Loucy (cell line): Measurements from ENCODE around the gene TTC6.
A peak's percentile ranks its signal among the peaks of the same experiment; 100 is the strongest.

Experiments
- H2AFZ ChIP-seq: fragments of 200-600 bp; sonication (generic); 2 replicates; pipeline ENCODE4 v1.6.0; 2016; ENCODE audit warnings: antibody characterized with exemption, mild to moderate bottlenecking, low read length, moderate library complexity
- H3F3A ChIP-seq: fragments of 200-600 bp; 2 replicates; pipeline ENCODE4 v1.6.0; 2016; ENCODE audit warnings: antibody characterized with exemption, low read depth, mild to moderate bottlenecking
- H3K27me3 ChIP-seq: fragments of 200-600 bp; sonication (generic); 2 replicates; pipeline ENCODE4 v1.6.1; 2014; ENCODE audit warnings: low read length, mild to moderate bottlenecking; ENCODE audit not compliant: insufficient read depth, poor library complexity, severe bottlenecking
- H3K36me3 ChIP-seq: fragments of 200-600 bp; sonication (generic); 2 replicates; pipeline ENCODE4 v1.6.1; 2016; ENCODE audit warnings: low read length; ENCODE audit not compliant: insufficient read depth
- H3K4me1 ChIP-seq: fragments of 200-600 bp; sonication (generic); 2 replicates; pipeline ENCODE4 v1.5.1; 2014; ENCODE audit warnings: low read length, mild to moderate bottlenecking; ENCODE audit not compliant: insufficient read depth, poor library complexity, severe bottlenecking
- H3K4me2 ChIP-seq: fragments of 200-600 bp; sonication (generic); 2 replicates; pipeline ENCODE4 v1.6.0; 2014; ENCODE audit warnings: antibody characterized with exemption, low read length, low read depth, mild to moderate bottlenecking; ENCODE audit not compliant: poor library complexity, severe bottlenecking
- H3K4me3 ChIP-seq: fragments of 200-600 bp; sonication (generic); 2 replicates; pipeline ENCODE4 v1.5.1; 2014; ENCODE audit warnings: low read length, mild to moderate bottlenecking, mixed read lengths; ENCODE audit not compliant: poor library complexity, severe bottlenecking
- H3K79me2 ChIP-seq: fragments of 200-600 bp; sonication (generic); 2 replicates; pipeline ENCODE4 v1.6.1; 2014; ENCODE audit warnings: low read length; ENCODE audit not compliant: insufficient read depth
- H3K9ac ChIP-seq: fragments of 200-600 bp; sonication (generic); 2 replicates; pipeline ENCODE4 v1.6.0; 2014; ENCODE audit warnings: mild to moderate bottlenecking, low read depth, low read length, moderate library complexity; ENCODE audit not compliant: poor library complexity, severe bottlenecking
- H3K9me2 ChIP-seq: fragments of 200-600 bp; sonication (generic); replicated peaks from 2 replicates; pipeline ENCODE4 v1.6.1; 2016; ENCODE audit warnings: low read depth, low read length, mixed read lengths
- H3K9me3 ChIP-seq: fragments of 200-600 bp; sonication (generic); 2 replicates; pipeline ENCODE4 v1.6.1; 2014; ENCODE audit warnings: mild to moderate bottlenecking, antibody characterized with exemption, low read length, low read depth; ENCODE audit not compliant: insufficient read depth
- H4K20me1 ChIP-seq: fragments of 200-600 bp; sonication (generic); 2 replicates; pipeline ENCODE4 v1.6.0; 2014; ENCODE audit warnings: antibody characterized with exemption, low read length, mild to moderate bottlenecking; ENCODE audit not compliant: insufficient read depth, poor library complexity, severe bottlenecking
- CTCF ChIP-seq: fragments of 200-600 bp; sonication (generic); conservative IDR thresholded peaks from 2 replicates; pipeline ENCODE4 v1.5.1; 2014; ENCODE audit warnings: mild to moderate bottlenecking, antibody characterized with exemption, low read length
- EZH2phosphoT487 ChIP-seq: fragments of 200-600 bp; IDR thresholded peaks from 2 replicates; pipeline ENCODE4 v1.6.1; 2018; ENCODE audit warnings: antibody characterized with exemption, mild to moderate bottlenecking, moderate library complexity, borderline replicate concordance

The TTC6 gene

GRCh38 chr14:37565550-37565949 is 29.9 kb upstream of the TTC6 start:
- Histone ChIP-seq H2AFZ (no peak overlapping the region), H3K9me3 (no peaks in the 10 kb centered on the region), H3K36me3 (no peaks in the 10 kb centered on the region), H3K27me3 (no peaks in the 10 kb centered on the region), H3K79me2 (no peaks in the 10 kb centered on the region), H3K4me3 (no peak overlapping the region), H3F3A (no peaks in the 10 kb centered on the region), H3K4me2 (no peak overlapping the region), H4K20me1 (no peaks in the 10 kb centered on the region), H3K9ac (no peak overlapping the region), H3K4me1 (no peaks in the 10 kb centered on the region), H3K9me2 (no peaks in the 10 kb centered on the region)
- TF ChIP-seq EZH2phosphoT487 (no peak), CTCF (peak; percentile 21; the same call in 1 of the 2 replicates)

DNA sequence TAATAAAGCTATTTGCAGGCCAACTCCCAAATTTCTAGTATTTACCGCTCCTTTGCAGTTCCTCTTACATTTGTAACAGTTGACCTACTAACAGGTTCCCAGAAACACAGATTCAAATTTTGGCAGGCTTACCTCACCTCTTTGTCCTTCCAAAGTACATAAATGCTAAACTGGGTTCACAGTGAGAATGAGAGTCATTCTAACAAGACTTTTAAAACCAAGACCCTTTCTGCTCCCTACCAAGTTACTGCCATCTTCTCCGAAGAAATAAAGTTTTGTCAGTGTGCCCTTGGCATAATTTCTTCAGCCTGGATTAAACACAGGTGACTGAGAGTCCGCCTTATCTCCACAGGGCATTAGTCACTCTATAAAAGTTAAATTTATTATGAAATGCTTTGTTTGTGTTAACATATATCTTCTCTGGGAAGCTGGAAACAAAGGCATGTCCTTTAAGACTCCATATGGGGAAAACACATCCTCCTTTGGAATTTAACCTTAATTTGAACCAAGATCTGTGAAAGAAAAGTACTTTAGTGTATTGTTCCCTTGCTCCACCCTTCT is 28.5 kb upstream of the TTC6 start:
- TF ChIP-seq EZH2phosphoT487 (no peak), CTCF (no peak)
- H3K9ac ChIP-seq = no peak overlapping the region
- no peaks in the 10 kb centered on the region for H3K9me3 ChIP-seq
- no peak overlapping the region for H3K4me3 ChIP-seq
- no peak overlapping the region for H2AFZ ChIP-seq
- no peaks in the 10 kb centered on the region for H3F3A ChIP-seq
- no peaks in the 10 kb centered on the region for H3K9me2 ChIP-seq
- H4K20me1 ChIP-seq = no peaks in the 10 kb centered on the region
- H3K4me2 ChIP-seq = no peak overlapping the region
- no peaks in the 10 kb centered on the region for H3K79me2 ChIP-seq
- H3K27me3 ChIP-seq = no peaks in the 10 kb centered on the region
- no peaks in the 10 kb centered on the region for H3K36me3 ChIP-seq
- H3K4me1 ChIP-seq = no peaks in the 10 kb centered on the region

GRCh38 chr14:37569729-37570128 is 25.7 kb upstream of the TTC6 start:
- H3F3A ChIP-seq = no peaks in the 10 kb centered on the region

More at GRCh38 chr14:37569729-37570128, 25.7 kb upstream of the TTC6 start:
- Histone ChIP-seq H4K20me1 (no peaks in the 10 kb centered on the region), H3K4me1 (no peaks in the 10 kb centered on the region), H2AFZ (no peak overlapping the region), H3K79me2 (no peaks in the 10 kb centered on the region), H3K4me2 (no peak overlapping the region), H3K36me3 (no peaks in the 10 kb centered on the region), H3K27me3 (no peaks in the 10 kb centered on the region), H3K9ac (no peak overlapping the region), H3K9me3 (no peaks in the 10 kb centered on the region), H3K9me2 (no peaks in the 10 kb centered on the region; the same call in 1 of the 2 replicates), H3K4me3 (no peak overlapping the region)
- TF ChIP-seq CTCF (no peak), EZH2phosphoT487 (no peak)
